Activated CD4-positive, alpha-beta T cell treated with anti-CD3 and anti-CD28 coated beads, Interleukin-2, amount 50 U/mL, for 16 hours (primary cell): ENCODE results near the gene NFYB.
A peak's percentile ranks its signal among the peaks of the same experiment; 100 is the strongest.

ENCODE experiments used
- DNase-seq: peaks from one replicate; pipeline ENCODE4 v3.0.0-alpha.2; 2020

The NFYB gene

GRCh38 chr12:104109446-104110271, 28.4 kb downstream of the NFYB start:
- no peak for DNase-seq

DNA sequence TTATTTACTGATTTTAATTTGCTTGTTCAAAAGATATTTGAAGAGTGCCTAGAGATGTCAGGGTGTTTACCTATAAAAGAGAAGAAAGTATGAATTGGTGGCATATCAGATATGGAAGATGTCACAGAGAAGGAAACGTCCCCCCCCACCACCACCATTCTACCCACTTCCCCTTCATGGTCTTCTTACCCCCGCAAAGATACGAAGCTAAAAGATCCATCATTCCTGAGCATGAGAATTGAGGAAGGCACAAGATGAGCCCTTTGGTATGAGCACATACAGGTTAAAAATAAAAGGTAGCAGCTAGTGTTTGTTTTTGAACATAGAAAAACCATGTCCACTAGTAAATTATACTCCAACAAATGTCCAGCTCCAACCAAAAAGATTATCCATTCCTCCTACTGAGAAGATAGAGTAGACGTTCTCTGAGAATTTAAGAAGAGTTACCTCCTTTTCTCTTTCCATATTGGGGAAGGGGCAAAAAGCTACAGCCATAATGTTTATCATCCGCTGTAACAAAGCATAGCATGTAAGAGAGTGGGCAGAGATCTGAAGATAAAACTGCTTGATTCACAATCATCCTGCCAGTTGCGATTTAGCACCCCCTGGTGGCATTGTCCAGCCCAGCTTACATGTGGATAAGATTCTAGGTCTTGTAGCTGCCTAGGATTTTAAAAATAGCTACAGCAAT, 29.1 kb downstream of the NFYB start:
- peak; percentile 82 for DNase-seq

GRCh38 chr12:104106965-104107364, 31.0 kb downstream of the NFYB start:
- no peak for DNase-seq

DNA sequence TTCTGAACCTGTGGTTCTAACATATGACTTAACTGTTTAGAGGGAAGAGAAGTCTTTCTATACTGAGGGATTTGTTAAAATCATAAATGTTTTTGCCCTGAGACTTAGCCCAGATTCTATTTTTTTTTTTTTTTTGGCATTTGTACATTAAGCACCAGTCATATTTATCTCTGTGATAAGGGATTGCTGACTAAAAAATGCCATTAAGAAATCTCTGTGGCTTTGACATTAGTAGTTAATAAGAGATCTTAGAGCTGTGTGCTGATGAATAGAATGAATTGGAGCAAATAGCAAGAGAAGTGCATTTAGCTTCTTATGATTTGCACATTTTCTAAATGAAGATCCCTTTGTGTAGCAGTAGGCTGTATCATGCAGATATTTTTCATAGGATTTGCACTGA, 32.5 kb downstream of the NFYB start:
- DNase-seq: no peak

GRCh38 chr12:104097954-104098353, 40.1 kb downstream of the NFYB start:
- DNase-seq: no peak

GRCh38 chr12:104095289-104095688, 42.7 kb downstream of the NFYB start:
- peak; percentile 5 for DNase-seq

DNA sequence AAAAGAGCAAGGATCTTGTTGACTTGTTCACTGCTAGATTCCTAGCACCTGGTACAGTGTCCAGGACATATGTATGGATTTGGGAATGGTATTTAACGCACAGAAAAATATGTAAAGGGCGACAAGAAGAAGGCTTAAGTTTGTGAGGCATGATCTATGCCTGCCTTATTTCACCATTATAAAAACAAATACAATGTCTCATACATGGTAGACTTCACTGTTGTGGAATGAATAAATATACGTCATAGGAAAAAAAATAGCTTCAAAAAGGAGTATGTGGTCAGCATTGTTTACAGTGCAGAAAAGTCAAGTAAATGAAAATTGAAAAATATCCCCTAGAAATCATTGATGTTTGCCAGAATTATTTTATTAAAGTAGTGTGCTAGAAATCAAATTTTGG, 43.7 kb downstream of the NFYB start:
- DNase-seq: no peak

DNA sequence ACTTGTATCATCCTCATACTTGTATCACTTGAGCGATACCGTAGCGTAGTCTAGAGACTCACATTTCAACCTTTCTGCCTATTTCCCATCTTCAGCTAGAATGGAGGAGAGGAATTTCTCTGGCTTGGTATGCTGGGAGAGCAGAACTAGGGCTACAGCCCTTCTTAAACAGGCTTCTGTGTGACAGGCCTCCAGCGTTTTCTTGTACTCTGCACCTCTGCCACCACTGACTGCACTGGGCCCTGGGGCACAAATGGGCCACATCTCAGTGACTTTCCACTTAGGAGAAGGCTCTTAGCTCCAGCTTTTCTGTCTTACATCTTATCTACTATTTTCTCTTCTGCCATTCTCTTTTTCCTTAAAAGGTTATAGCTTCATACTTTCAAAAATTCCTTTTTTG, 46.9 kb downstream of the NFYB start:
- DNase-seq: no peak

DNA sequence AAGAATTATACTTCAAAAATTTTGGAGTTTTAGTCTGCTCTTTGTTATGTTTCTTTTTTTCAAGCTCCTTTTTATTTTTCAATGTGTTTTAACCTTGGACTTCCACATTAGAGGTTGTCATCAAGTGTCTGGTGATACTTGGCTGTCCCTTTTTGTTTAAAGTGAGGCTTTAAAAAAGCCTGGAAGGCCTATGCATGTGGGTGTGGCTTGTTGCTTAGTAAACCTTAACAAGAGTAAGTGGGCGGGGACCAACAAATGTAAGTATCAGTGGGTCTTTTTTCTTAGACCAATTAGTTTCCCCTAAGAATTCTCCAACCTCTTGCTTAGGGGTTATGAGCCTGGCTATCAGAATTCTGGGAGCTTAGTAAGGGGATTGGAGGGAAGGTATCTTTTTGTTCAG, 47.3 kb downstream of the NFYB start:
- DNase-seq: no peak

GRCh38 chr12:104083769-104084475, 54.1 kb downstream of the NFYB start:
- DNase-seq: peak; percentile 84

DNA sequence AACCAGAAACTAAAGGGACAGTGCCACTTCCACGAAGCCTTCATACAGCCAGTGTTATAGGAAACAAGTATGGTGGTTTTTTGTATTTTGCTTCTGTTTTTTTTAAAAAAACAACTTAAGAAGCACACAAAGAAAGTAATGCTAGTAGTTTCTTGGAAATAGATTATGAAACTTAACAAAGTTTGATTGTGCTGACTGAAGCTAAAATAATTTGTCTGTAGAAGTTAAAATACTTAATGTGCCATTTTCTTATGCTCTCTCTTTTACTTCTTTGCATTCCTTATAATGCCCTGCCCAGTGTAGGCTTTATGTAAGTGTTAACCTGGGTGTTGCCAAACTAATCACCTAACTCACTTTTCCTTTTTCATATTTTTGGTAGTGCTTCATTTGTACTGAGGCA, 57.2 kb downstream of the NFYB start:
- no peak for DNase-seq

DNA sequence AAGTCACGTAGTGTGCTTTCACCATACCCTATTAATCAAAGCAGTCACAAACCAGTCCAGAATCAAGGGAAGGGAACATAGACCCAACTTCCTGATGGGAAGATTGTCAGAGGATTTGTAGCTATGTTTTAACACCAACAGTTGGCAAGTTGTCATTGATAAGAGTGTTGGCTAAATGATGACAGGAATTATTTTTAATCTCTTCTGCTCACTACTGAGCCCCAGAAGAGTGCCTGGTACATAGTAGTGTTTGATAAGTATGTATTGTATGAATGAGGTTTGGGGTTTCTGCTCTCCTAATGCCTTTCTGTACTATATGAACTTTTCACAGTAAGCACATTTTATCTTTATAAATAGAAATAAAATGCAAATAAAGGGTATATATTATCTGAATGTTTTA, 59.0 kb downstream of the NFYB start:
- DNase-seq: no peak

GRCh38 chr12:104073699-104074098, 64.3 kb downstream of the NFYB start:
- DNase-seq: no peak

DNA sequence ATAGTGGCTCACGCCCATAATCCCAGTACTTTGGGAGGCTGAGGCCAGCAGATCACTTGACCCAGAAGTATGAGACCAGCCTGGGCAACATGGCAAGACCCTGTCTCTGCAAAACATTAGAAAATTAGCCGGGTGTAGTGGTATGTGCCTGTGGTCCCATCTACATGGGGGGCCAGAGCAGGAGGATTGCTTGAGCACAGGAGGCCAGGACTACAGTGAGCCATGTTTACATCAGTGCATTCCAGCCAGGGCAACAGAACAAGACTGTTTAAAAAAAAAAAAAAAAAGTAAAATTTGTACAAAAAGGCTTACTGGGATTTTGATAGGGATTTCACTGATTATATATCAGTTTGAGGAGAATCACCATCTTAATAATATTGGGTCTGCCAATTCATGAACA, 65.9 kb downstream of the NFYB start:
- DNase-seq: no peak
